Activated CD8-positive, alpha-beta memory T cell treated with anti-CD3 and anti-CD28 coated beads for 36 hours (primary cell): ENCODE measurements around the gene PTPRN2. TPM values are rescaled to one million over a fixed set of nuclear protein-coding genes. Genes with fewer than 3 reads are reported as not detected.

Experiments
- CTCF ChIA-PET: fragments of 350-600 bp; sonication (Branson Sonifier 250); formaldehyde crosslinking; loops from one replicate; lab custom pipeline; 2021; ENCODE audit warnings: antibody characterized with exemption; lab: Charles Lee
- POLR2A ChIA-PET: fragments of 350-600 bp; sonication (Branson Sonifier 250); formaldehyde crosslinking; loops from one replicate; lab custom pipeline; 2021; ENCODE audit warnings: antibody characterized with exemption; lab: Charles Lee
- total RNA-seq, 2 experiments: library from RNA; stranded (reverse); gene quantifications; one replicate each; pipeline ENCODE4 v1.2.3, GENCODE V29; 2021

Gene PTPRN2
- total RNA-seq, 2 experiments from 2014 or later, result 0.36 to 0.44 TPM

DNA sequence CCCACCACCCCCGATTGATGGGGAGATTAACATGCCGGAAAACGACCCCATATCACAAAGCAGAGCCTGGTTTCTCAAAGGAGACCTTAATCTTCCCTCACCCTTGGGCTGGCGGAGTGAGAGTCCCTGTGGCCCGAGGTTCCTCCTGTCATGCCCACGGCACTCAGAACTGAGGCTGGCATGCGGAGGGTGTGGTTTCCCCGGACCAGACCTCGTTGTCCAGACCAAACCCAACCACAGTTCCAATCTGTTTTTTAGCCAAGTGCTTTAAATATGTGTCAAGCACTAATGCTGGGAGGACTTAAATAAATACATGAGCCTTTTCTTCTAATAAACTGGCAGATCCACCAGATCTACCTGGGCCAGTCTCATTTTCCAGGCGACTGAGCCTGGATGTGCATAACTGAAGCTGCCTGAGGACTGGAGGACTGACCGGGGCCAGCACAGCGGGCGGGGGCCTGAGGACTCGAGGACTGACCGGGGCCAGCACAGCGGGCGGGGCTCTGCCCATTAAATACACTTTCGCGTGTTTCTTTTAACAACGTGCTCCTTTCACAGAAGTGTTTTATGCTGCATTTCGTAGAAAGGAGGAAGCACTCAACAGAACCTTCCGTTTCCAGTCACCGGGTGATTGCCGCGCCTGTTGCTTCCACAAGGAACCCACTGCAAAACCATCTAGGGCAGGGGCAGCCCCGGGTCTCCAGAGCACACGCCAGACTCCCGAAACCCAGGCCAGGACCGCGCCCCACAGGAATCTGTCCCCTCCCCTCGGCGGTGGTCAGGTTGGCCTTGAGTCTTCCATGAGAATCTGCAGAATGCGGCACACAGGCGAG is 334.6 kb downstream of the PTPRN2 start:
- CTCF ChIA-PET, result no interaction called here
- POLR2A ChIA-PET, result no interaction called here

DNA sequence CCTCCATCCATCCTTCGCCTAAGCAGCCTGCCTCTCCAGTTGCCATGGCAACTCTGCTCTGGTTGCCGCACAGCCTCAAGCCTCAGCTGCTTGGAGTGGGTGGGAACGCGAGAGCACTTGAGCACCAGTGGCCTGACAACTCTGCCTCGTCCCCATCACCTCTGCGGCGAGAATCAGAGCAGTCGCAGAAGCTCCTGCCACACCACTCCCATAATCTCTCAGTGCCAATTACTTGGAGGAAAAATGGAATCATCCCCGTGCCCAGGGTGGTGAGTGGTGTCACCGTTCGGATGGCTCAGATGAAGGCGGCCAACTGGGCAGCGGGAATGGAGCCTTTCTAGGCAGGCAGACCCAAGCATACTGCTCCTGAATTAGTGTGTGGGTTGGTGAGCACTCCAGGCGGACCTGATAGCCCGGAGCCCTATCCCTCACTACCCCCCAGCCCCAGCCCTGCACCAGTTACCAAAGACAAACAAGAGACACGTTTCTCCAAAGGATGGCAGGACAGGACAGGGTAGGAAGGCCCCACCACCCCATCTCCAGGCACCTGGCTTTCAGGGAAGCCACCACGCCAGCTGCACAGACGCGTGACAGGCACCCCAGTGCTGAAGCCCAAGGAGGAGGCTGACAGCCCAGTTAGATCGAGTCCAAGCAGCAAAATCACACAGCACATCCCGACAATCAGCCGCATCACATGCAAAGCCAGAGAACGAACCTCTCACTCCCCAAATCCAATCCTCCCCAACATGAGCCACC is 335.4 kb downstream of the PTPRN2 start:
- ChIA-PET CTCF (no interaction called here), POLR2A (no interaction called here)

DNA sequence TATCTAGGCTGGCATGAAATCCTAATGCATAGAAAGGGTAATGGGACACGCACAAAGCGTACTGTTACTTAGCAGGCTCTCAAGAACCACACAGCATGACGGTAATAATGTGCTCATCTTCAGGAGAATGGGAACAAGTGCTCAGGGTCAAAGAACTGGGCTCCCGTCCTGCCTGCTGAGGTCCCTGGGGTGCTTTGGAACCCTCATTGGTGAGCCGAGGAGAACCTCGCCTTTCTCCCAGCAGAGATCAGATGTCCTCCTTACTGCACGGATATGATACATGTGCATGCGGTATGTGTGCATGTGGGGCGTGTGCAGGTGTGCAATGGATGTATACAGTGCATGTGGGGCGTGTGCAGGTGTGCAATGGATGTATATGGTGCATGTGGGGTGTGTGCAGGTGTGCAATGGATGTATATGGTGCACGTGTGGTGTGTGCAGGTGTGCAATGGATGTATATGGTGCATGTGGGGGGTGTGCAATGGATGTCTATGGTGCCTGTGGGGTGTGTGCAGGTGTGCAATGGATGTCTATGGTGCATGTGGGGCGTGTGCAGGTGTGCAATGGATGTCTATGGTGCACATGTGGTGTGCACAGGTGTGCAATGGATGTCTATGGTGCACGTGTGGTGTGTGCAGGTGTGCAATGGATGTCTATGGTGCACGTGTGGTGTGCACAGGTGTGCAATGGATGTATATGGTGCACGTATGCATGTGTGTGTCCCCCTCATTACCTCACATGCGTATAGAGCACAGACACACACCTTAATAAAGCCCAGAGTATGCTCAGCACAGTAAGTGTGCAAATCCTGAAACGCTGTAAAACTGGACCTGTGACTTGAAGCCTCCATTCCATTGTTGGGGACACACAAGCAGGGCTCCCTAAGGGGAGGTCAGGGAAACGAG is 336.3 kb downstream of the PTPRN2 start:
- ChIA-PET POLR2A (no interaction called here), CTCF (no interaction called here)

DNA sequence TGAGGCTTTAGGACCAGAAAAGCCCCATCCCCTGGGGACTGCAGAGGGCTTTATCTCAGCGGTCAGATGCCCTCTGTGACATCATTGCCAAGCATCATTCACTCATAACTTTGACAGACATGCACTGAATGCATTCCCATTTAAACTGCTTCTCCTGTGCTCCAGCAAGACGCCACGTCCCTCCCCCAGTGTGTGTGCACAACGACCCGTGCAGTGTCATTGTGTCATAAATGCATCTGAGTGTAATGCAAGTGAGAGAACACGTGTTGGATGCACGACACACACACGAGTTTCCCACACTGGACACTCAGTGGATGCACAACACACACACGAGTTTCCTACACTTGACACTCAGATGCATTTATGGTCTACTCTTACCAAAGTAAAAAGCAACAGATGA is 337.9 kb downstream of the PTPRN2 start:
- ChIA-PET CTCF (no interaction called here), POLR2A (no interaction called here)

DNA sequence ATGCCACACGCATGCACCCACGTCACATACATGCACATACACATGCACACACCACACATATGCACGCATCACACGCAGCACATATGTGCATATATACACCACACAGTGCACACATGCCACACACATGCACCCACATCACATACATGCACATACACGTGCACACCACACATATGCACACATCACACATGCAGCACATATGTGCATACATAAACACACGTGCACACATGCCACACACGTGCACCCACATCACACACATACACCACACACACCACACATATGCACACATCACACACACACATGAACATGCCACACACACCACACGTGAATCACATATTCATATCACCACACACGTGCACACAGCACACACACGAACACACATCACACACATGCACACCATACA is 338.8 kb downstream of the PTPRN2 start:
- CTCF ChIA-PET, result no interaction called here
- POLR2A ChIA-PET, result no interaction called here

DNA sequence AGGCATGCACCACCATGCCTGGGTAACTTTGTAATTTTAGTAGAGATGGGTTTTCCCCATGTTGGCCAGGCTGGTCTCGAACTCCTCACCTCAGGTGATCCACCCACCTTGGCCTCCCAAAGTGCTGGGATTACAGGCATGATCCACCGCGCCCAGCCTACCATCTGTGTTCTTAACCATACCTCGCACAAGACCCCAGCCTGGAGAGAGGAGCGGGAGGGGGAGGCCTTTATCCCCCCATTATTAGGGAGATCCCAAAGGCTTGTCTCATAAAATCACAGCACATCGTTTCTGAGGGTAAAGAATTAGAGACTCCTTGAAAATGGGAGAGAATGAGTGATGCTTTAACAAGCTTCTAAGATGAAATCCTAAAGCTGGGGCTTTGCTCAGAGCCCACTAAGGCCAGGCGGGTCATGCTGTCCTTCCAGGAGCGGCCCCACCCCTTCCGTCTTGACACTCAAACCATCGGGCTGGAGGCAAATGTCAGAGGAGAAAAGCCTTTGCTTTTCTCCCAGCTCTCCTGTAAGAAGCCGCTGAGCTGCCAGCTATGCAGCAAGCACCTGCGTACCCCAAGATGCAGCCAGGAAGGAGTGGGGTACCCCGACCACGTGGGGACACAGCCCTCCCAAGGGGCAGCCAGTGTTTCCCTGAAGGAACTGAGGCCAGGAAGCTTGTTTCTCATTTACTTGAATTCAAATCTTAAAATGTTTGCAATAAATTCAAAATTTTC is 339.7 kb downstream of the PTPRN2 start:
- ChIA-PET POLR2A (no interaction called here), CTCF (no interaction called here)

DNA sequence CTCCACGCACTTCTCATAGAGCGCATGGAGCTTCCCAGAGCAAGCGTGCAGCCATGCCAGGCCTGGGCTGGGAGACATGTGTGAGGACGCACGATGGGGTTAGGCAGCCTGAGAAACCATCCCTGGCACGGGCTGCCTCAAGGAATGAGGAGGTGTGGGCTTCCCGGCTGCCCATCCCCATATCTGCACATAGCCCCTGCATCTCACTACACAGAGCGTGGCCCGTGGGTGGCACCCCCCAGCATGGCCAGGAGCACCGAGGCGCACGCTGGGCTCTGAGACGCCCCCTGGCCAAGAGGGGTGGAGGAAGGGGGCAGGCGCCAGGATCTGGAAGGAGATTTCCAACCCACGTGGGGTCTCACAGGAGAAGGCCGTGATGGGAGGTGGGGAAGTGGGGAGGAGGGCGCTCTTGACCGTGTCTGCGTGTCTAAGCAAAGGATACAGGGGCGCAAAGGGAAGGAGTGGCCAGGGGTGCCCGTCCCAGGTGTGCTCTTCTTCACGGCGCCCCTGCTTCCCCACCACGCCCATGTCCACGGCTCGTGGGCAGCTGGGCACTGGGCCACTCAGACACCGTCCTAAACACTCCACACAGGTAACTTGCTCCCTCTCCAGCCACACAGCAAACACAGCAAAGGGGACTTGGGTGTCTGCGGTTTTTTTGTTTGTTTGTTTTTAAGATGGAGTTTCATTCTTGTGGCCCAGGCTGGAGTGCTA is 340.5 kb downstream of the PTPRN2 start:
- CTCF ChIA-PET, result interaction anchor here (0.6 kb wide), 1 partner anchor 8 kb away, joined by 3 read pairs; no protein-coding TSS in a partner anchor
- POLR2A ChIA-PET, result no interaction called here

DNA sequence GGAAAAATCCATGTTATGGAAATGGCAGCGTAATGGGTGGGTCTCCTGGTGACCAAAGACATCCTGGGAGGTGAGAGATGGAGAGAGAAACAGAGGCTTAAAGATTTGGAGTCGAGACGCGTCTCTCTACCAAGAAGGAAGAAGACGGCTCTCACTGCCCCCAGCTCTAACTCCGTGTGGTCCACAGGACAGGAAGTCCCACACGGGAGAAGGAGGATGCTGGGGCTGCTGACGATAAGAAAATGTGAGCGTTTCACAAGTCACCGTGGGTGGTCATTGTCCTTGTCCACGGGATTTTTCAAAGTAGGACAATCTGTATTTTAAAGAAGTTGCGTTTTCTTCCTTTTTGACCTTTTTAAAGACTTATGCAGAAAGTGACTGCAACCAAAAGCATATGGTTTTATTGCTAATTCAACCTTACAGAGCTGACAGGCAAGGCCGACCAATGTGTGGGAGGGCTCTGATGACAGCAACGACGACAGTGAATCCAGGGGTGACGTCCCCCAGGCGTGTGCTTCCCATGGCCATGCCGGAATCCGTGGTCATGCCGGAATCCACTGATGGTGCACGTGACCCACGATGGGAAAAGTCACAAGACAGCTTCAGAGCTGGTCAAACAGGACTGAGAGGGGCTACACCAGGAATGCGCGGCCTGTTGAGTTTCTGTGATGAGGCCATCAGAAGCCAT is 341.2 kb downstream of the PTPRN2 start:
- POLR2A ChIA-PET, result no interaction called here
- CTCF ChIA-PET, result interaction anchor here (0.6 kb wide), 1 partner anchor 9 kb away, joined by 3 read pairs; no protein-coding TSS in a partner anchor

DNA sequence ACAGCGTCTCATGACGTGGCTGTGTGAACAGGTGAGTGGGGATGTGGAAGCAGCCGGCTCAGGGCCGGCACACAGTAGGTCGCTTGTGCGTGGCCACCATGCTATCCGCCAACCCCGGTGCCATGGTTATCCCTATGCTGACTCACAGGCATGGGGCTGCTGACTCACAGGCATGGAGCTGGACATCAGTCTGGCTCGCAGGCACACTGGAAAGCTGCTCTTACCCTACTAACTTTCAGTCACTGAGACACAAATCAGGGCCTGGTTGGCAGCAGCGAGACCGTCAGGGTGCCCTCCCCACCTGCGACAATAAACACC is 341.9 kb downstream of the PTPRN2 start:
- POLR2A ChIA-PET, result no interaction called here
- CTCF ChIA-PET, result no interaction called here

DNA sequence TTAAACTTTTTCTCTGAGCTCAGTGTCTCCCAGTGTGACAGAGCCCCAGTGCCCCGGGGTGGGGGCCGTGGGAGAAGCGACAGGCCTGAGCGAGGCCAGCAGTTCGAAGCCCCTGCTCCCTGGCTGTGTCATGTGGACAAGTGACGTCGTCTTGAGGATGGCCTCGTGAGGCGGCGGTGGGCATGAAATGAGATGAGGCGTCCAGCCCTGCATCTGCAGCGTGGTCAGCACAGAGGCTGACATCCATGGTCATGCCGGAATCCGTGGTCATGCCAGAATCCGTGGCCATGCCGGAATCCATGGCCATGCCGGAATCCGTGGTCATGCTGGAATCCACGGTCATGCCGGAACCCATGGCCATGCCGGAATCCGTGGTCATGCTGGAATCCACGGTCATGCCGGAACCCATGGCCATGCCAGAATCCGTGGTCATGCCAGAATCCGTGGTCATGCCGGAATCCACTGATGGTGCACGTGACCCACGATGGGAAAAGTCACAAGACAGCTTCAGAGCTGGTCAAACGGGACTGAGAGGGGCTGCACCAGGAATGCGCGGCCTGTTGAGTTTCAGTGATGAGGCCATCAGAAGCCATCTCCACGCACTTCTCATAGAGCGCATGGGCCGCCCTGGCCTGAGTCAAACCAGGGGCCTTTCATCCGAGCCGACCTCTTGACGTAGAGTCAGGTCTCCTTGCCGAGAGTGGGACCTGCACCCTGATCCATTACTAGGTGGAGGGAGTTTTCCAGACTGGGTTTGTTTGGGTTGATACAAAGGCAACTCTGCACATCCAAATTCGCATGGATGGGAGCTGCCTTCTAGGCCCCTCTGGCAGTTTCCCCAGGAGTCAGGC is 342.5 kb downstream of the PTPRN2 start:
- POLR2A ChIA-PET, result no interaction called here

DNA sequence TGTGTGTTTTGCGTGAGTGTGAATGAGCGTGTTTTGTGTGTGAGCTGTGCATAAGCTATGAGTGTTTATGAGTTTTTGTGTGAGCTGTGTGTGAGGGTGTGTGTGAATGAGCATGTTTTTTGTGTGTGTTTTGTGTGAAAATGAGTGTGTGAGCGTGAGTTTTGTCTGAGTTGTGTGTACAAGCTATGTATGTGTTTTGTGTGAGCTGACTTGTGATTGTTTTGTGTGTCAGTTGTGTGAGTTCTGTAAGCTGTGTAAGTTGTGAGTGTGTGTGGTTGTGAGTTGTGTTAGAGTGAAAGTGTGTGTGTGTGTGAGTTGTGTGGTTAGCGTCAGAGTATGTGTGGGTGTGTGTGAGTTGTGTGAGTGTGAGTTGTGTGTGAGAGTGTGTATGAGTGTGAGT is 343.2 kb downstream of the PTPRN2 start:
- CTCF ChIA-PET, result no interaction called here
- POLR2A ChIA-PET, result no interaction called here

More for the DNA sequence above, 342.5 kb downstream of the PTPRN2 start:
- CTCF ChIA-PET, result no interaction called here

DNA sequence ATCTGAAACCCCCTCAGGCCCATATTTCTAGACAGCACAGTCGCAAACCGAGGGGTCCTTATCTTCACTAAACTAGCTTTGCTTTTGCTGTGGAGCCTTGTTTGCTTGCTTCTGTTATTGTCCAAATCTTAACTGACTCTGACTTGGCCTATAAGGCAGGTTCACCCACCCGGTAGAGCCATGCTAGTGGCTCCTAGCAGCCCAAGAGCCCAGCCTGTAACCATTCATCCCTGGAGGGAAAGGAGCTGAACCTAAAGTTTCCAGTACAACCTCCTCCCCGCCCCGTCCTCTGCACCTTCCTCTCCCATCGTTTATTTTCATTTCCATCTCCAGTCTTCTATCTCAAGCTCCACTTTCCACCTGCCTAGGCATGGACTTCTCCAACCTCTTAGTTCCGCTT is 345.7 kb downstream of the PTPRN2 start:
- POLR2A ChIA-PET, result no interaction called here
- CTCF ChIA-PET, result no interaction called here

DNA sequence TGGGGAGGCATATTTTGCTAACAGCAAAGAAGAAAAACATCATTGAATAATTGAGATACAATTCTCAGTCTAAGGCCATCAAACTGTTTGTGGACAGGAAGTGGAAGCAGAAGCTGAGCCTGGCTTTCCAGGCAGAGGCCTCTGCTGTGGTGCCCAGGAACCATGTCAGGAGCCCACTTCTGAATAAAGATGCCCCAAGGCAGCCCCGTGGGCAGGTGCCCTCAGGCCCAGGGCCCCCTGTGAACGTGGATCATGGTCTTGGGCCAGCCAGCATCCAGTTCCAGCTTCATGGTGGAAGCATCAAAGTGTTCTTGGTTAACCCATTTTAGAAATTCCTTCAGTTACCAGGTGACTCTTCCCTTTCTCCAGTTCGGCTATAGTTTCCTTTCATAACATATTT is 346.8 kb downstream of the PTPRN2 start:
- POLR2A ChIA-PET, result no interaction called here

DNA sequence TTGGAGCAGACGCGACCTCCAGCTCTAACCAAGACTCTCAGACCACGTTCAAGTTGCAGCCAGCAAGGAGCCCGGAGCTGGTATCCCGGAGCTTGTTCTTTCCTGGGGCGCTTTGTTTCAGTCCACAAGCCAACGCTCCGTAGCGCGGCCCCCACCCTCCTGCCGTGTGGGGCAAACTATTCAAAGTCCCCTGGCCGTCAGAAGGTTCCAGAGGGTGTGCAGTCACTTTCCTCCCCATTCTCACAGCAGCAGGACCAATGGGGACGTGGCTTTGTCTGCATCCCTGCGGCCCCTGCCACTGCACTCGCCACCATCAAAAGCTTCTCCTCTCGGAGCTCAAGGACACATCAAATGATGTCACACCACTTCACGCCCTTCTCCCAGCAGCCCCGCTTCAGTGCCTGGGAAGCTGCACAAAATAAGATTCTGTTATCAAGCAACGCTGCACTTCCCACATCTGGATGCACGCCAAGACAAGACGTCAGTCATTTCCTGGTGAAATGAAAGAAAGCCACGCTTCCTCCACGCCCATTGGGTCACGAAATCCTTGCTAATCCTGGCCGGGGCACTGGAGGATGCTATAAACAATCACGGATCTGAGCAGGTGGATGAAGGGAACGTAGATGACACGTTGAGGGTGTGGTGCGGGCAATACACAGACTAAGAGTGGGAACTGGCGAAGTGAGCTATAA is 348.2 kb downstream of the PTPRN2 start:
- ChIA-PET POLR2A (no interaction called here), CTCF (no interaction called here)

More for the DNA sequence above, 346.8 kb downstream of the PTPRN2 start:
- CTCF ChIA-PET, result no interaction called here

DNA sequence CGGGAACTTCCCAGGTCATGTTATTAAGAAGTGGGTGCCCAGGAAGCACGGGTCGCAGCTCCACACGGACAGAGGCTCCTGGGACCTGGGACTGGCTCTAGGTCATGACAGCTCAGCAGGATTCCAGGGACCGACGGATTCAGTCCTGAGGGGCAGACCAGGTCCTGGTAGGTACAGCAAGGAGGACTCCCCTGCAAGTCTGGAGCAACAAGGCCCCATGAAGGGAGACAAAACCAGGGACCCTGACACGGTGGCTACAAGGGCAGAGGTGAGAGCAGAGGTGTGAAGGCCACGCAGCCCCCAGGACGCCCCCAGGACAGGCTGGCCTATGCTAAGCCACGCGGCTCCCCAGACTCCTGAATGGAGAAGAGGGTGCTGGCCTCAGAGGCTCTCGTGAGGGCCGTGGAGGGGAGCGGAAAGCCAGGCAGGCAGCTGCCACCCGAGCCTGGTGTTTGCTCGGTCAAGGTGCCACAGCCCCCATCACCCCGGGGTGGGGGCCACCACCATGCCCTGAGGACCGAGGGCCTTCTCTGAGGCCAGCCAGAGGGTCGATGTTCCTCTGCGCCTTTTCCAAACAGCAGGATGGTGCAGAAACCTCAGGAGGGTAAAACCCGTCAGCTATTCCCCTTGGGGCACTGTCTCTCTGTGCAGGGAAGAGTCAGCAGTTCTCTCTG is 348.9 kb downstream of the PTPRN2 start:
- ChIA-PET POLR2A (no interaction called here), CTCF (no interaction called here)

DNA sequence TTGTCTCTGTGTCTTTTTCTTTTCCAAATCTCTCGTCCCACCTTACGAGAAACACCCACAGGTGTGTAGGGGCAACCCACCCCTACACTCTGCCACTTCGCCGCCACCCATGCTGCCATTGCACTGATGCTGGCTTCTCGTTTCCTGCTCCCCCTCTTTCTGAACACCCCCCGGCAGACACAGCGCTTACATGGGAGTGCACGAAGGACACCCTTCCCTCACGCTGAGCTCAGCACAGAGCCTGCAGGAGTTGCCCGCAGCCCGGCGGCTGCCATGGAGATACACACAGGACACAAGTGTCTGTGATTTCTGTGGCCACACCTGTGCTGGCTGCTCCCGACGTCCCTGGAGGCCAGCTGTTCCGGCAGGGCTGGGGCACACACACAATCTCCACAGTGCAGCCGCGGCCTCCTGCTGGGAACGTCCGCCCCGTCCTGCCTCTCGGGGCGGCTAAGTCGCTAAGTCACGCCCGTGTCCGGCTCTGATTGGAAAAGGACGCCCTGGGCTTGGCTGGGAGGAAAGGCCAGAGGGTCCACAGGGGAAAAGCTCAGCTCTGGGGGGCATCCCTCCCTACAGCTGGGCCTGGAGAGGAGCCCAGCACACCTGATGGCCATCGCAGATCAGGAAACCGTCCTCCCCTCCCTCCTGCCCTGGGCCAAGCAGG is 349.8 kb downstream of the PTPRN2 start:
- POLR2A ChIA-PET, result no interaction called here
- CTCF ChIA-PET, result no interaction called here
